ENCODE measurements around the gene S1PR5. TPM values are rescaled to one million over a fixed set of nuclear protein-coding genes. Genes with fewer than 3 reads are reported as not detected.
A peak's percentile ranks its signal among the peaks of the same experiment; 100 is the strongest.

S1PR5 gene
- total RNA-seq, 1 donor from 2014 or later = 3.1 TPM

GRCh38 chr19:10549733-10550132 is 32.5 kb upstream of the S1PR5 start:
- Histone ChIP-seq H3K9me3 (no peaks in the 10 kb centered on the region), H3K27me3 (no peaks in the 10 kb centered on the region), H3K4me1 (peaks cover 2 to 8% of the 10 kb centered on the region in 2 donors), H3K36me3 (peaks cover 60 to 74% of the 10 kb centered on the region in 2 donors), H3K4me3 (no peak overlapping the region), H3K27ac (no peak overlapping the region)
- no peak for TF ChIP-seq CTCF (IDR thresholded peaks at IDR 0.05)
- intact Hi-C loops (cut with DNase I) = no loop called here
- DNase-seq (ENCODE audit: low spot score in 2 of 2) = no peak

- TF ChIP-seq CTCF (IDR thresholded peaks at IDR 0.05) = no peak
- Histone ChIP-seq H3K9me3 (no peaks in the 10 kb centered on the region), H3K36me3 (peaks cover 53 to 65% of the 10 kb centered on the region in 2 donors), H3K27ac (no peak overlapping the region), H3K4me1 (peaks cover 7 to 11% of the 10 kb centered on the region in 2 donors), H3K27me3 (no peaks in the 10 kb centered on the region), H3K4me3 (no peak overlapping the region)
- intact Hi-C loops (cut with DNase I) = no loop called here
- no peak for DNase-seq (ENCODE audit: low spot score in 2 of 2)
These were observed 31.6 kb upstream of the S1PR5 start for GRCh38 chr19:10548746-10549276.

- intact Hi-C loops (cut with DNase I) = no loop called here
- Histone ChIP-seq H3K36me3 (peaks cover 35 to 45% of the 10 kb centered on the region in 2 donors), H3K4me3 (no peak overlapping the region), H3K27me3 (no peaks in the 10 kb centered on the region), H3K4me1 (peaks cover 10 to 14% of the 10 kb centered on the region in 2 donors), H3K9me3 (no peaks in the 10 kb centered on the region), H3K27ac (no peak overlapping the region)
- TF ChIP-seq CTCF (IDR thresholded peaks at IDR 0.05) = no peak
- no peak for DNase-seq (ENCODE audit: low spot score in 2 of 2)
These were observed 29.6 kb upstream of the S1PR5 start for GRCh38 chr19:10546817-10547216.

- TF ChIP-seq CTCF (IDR thresholded peaks at IDR 0.05) = no peak
- Histone ChIP-seq H3K27ac (peak overlapping the region; percentile 89 to 90), H3K4me3 (peak overlapping the region; percentile 98 to 100), H3K4me1 (peaks cover 10 to 14% of the 10 kb centered on the region in 2 donors), H3K36me3 (peaks cover 16 to 25% of the 10 kb centered on the region in 2 donors), H3K27me3 (no peaks in the 10 kb centered on the region), H3K9me3 (no peaks in the 10 kb centered on the region)
- DNase-seq (ENCODE audit: low spot score in 2 of 2) = no peak
- intact Hi-C loops (cut with DNase I) = no loop called here
These were observed 27.6 kb upstream of the S1PR5 start for GRCh38 chr19:10544753-10545251.

GRCh38 chr19:10544242-10544752 is 27.1 kb upstream of the S1PR5 start:
- Histone ChIP-seq H3K27ac (peak overlapping the region; percentile 89 to 90), H3K4me1 (peaks cover 10 to 14% of the 10 kb centered on the region in 2 donors), H3K9me3 (no peaks in the 10 kb centered on the region), H3K36me3 (peaks cover 13 to 20% of the 10 kb centered on the region in 2 donors), H3K4me3 (peak overlapping the region; percentile 98 to 100), H3K27me3 (no peaks in the 10 kb centered on the region)
- intact Hi-C loops (cut with DNase I) = no loop called here
- DNase-seq (ENCODE audit: low spot score in 2 of 2) = no peak
- TF ChIP-seq CTCF (IDR thresholded peaks at IDR 0.05) = no peak
